ACHN (cell line): ENCODE results near the gene VSTM2B.
"Not testable (repeated sequence)": the region's sequence is repeated elsewhere in the genome, so short reads cannot be mapped to it uniquely, and the experiment has no call there.

Experiments
- DNase-seq: peaks from one replicate; pipeline ENCODE4 v3.0.0-alpha.2; 2015
- in situ Hi-C: cut with HindIII; loops from 2 replicates; pipeline ENCODE4 v1.10.0; 2017; ENCODE audit warnings: low sequenced_read_pairs, low pct_ligation_motif_present, low pct_unique_long_range_greater_than_20kb

Gene VSTM2B

GRCh38 chr19:29538651-29539050 is 12.9 kb downstream of the VSTM2B start:
- in situ Hi-C loops = no loop called here
- DNase-seq = no peak

GRCh38 chr19:29539131-29539530 is 13.3 kb downstream of the VSTM2B start:
- no peak for DNase-seq
- in situ Hi-C loops = no loop called here

- in situ Hi-C loops = no loop called here
- DNase-seq = no peak
Observed at GRCh38 chr19:29539670-29540069, 13.9 kb downstream of the VSTM2B start.

GRCh38 chr19:29540114-29540513 is 14.3 kb downstream of the VSTM2B start:
- in situ Hi-C loops = no loop called here
- DNase-seq = no peak

- in situ Hi-C loops = no loop called here
- DNase-seq = no peak
Observed at GRCh38 chr19:29541473-29542253, 15.9 kb downstream of the VSTM2B start.

GRCh38 chr19:29542327-29542726 is 16.5 kb downstream of the VSTM2B start:
- in situ Hi-C loops = no loop called here
- no peak for DNase-seq

- in situ Hi-C loops = no loop called here
- no peak for DNase-seq
Observed at GRCh38 chr19:29542776-29543175, 17.0 kb downstream of the VSTM2B start.

GRCh38 chr19:29543381-29543780 is 17.6 kb downstream of the VSTM2B start:
- no peak for DNase-seq
- in situ Hi-C loops = no loop called here

- in situ Hi-C loops = no loop called here
- DNase-seq = no peak
Observed at GRCh38 chr19:29544656-29545360, 19.0 kb downstream of the VSTM2B start.

GRCh38 chr19:29545447-29545846 is 19.7 kb downstream of the VSTM2B start:
- in situ Hi-C loops = not testable (repeated sequence)

GRCh38 chr19:29545866-29546582 is 20.2 kb downstream of the VSTM2B start:
- no peak for DNase-seq
- in situ Hi-C loops = no loop called here

More at GRCh38 chr19:29545447-29545846, 19.7 kb downstream of the VSTM2B start:
- not testable (repeated sequence) for DNase-seq

GRCh38 chr19:29546583-29547190 is 20.9 kb downstream of the VSTM2B start:
- in situ Hi-C loops = no loop called here
- DNase-seq = no peak

GRCh38 chr19:29547361-29547960 is 21.7 kb downstream of the VSTM2B start:
- in situ Hi-C loops = no loop called here
- DNase-seq = no peak

- no peak for DNase-seq
- in situ Hi-C loops = no loop called here
Observed at GRCh38 chr19:29547981-29548380, 22.2 kb downstream of the VSTM2B start.

- DNase-seq = no peak
- in situ Hi-C loops = no loop called here
Observed at GRCh38 chr19:29548483-29549085, 22.8 kb downstream of the VSTM2B start.

GRCh38 chr19:29549105-29550070 is 23.6 kb downstream of the VSTM2B start:
- no peak for DNase-seq
- in situ Hi-C loops = no loop called here

- in situ Hi-C loops = no loop called here
- no peak for DNase-seq
Observed at GRCh38 chr19:29550896-29551295, 25.1 kb downstream of the VSTM2B start.
